CD4-positive, alpha-beta T cell treated with Interleukin-17A for 1 hour (primary cell): Measurements from ENCODE around the gene PTPRF.
"Not testable (repeated sequence)": the region's sequence is repeated elsewhere in the genome, so short reads cannot be mapped to it uniquely, and the experiment has no call there.

ENCODE experiments used
- DNase-seq: peaks from one replicate; pipeline ENCODE4 v3.0.0-alpha.2; 2020

Gene PTPRF

DNA sequence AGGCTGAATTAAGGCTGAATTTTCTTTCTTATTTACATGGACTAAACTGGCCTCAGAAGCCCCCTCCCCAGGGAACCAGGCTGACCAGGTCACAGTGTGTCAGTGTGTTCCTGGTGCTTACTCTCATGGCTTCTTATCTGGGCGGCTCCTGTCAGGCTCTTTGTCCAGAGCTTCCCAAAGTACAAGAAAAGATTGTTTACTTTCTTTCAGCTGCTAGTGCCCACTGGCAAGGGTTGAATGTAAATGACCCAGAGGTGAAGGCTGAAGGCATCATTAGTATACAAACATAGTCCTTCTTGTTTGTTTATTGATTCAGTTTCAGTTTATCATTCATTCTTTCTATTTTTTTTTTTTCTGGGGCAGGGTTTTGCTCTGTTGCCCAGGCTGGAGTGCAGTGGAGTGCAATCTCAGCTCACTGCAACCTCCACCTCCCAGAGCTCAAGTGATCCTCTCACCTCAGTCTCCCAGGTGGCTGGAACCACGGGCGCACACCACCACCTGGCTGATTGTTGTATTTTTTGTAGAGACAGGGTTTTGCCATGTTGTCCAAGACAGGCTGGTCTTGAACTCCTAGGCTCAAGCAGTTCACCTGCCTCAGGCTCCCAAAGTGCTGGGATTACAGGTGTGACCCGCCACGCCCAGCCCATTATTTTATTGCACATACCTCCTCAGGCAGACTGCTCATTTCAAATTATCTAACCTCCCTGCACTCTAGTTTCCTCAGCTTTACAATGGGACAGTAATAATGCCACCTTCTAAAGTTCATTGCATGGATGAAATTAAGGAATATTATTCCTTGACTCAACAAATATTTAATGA lies 109.5 kb downstream of the PTPRF start:
- DNase-seq: no peak

DNA sequence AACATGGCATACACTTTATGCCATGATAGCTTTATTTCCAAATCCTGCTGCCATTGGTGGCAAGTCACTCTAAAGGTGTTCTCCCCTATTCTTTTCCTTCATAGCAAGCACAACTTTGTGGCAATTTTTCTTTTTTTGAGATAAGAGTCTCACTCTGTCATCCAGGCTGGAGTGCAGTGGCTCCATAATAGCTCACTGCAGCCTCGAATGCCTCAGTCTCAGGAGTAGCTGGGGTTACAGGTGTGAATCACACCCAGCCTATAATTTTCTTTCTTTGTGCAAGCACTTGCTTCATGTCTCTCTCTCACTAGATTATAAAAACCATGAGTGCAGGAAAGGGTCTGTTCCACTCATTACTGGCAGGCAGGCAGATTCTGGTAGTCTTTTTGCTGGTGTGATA lies 113.9 kb downstream of the PTPRF start:
- no peak for DNase-seq

DNA sequence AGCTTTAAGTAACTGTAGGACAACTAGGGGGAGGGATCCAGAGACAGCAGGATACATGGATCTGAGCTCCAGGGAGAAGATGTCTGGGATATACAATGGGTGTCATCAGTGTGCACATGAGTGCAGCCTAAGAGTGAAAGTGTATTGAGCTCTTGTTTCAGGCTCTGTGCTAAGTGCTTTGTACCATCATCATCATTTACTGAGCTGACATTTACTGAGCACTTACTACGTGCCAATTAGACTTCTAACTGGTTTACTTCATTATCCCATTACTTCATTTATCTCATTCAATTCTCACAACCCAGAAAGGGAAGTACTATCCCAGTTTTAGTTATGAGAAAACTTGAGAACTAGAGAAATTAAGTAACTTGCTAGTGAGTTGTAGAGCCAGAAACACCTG lies 114.8 kb downstream of the PTPRF start:
- no peak for DNase-seq

DNA sequence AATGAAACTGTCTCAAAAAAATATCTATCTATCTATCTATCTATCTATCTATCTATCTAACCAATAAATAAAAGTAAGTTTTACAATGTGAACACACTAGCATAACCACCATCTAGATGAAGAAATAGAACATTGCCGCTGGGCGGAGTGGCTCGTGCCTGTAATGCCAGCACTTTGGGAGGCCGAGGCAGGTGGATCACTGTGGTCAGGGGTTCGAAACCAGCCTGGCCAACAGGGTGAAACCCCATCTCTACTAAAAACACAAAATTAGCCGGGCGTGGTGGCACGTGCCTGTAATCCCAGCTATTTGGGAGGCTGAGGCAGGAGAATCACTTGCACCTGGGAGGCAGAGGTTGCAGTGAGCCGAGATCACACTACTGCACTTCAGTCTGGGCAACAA lies 116.6 kb downstream of the PTPRF start:
- DNase-seq: not testable (repeated sequence)

DNA sequence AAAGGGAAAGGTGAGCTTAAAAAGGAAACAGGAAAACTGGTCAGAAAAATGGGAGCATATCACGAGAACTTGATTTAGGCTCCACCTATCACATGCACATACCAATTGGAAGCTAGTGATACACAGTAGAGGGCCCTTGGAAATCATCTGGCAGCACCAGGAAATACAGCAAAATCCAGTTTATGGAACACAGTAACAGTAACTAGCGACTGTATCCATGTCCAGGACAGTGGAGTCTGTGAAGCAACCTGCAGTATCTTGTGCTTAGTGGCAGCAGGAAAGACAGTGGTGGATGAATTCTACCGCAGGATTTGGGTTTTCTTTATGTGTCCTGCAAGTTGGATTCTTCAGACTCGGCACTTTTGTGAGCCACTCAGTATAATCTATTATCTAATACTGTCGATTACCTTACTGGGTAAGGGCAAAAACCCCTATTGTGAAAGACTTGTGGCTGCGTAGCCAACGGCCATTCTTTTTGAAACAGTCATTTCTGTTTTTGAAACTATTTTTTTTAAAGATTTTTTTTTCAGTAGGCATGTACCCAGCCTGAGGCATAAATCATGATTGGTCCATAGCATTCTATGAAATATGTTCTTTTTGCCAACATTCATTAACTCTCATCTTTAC lies 117.7 kb downstream of the PTPRF start:
- no peak for DNase-seq

DNA sequence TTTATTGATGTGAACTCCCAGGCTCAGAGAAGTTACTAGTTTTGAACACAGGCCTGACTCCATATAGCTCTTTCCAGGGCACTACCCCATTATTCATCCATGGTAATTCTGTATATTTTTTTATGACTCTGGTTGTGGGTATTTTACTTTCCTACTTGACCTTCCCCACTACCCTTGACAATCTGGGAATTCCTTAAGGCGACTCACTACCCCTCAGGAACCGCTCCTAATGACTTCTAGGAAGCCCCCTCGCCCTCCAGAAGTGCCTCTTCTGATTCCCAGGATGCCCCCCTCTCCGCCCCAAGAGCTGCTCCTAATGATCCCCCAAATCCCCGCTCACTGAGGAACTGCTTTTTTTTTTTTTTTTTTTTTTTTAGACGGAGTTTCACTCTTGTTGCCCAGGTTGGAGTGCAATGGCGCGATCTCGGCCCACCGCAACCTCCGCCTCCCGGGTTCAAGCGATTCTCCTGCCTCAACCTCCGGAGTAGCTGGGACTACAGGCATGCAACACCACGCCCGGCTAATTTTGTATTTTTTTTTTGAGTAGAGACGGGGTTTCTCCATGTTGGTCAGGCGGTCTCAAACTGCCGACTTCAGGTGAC lies 118.3 kb downstream of the PTPRF start:
- DNase-seq: no peak

DNA sequence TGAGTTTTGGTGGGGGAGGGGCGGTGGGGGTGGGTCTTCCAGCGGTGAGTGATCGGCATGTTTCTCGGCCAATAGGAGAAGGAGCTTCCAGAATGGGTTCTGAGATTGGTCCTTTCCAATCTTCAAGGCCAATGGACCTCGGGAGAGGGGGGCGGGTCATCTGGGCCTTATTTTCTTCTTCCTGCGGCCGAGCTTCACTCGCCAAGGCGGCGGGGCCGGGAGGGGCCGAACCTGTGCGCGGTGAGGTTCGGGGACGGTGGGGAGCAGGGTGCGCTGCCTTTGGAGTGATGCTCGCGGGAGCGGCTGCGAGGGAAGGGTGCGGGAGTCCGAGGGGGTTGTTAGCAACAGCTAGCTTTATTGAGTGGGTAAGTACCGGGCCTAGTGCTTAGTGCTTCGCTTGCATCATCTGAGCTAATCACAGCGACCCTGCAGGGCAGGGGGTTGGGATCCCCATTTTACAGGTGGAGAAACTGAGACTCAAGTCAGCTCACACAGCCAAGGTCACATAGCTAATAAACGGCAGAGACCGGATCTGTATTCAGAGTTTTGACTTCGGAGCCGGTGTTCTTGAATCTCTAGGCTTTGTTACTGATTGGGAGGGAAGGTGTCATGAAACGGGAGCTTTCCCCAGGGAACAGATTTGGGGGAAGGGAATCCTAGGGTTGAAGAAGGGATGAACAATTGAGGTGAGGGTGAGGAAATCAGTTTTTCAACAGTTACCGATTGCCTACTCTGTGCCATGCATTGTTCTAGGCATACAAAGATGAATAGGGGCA lies 119.8 kb downstream of the PTPRF start:
- peak; percentile 95 for DNase-seq

DNA sequence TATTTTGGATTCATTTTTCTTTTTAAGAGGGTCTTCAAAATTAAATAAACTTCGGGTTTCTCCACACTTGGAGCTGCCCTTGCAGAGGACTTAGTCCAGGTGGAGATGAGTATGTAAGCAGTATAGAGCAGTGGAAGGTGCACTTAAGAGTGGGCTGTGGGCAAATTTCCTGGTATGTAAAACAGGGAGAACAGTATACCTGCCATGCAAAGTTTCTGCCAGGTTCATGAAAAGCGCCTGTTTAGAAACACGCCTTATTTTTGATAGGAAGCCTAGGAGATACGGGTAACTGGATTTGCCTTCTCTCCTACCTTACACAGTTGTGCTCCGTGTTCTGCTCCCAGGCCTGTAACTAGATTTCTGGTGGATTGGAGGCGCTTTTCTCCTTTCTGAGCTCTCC lies 120.5 kb downstream of the PTPRF start:
- no peak for DNase-seq

DNA sequence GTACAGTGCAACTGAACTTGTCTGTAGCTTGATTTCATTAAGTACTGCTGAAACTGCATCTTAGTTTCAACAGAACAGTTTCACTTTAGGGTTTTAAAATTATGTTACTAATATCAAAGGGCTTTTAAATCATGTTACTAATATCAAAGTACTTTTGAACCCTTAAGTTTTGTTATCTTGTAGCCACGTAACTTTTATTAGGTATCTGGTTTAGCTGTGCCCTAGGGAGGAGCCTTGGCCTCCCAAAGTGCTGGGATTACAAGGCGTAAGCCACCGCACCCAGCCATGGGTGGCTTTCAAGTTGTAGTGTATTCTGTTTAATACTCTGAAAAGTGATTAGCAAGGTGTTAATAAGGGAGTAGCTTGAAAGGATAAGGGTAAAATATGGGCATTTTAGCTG lies 121.2 kb downstream of the PTPRF start:
- no peak for DNase-seq

DNA sequence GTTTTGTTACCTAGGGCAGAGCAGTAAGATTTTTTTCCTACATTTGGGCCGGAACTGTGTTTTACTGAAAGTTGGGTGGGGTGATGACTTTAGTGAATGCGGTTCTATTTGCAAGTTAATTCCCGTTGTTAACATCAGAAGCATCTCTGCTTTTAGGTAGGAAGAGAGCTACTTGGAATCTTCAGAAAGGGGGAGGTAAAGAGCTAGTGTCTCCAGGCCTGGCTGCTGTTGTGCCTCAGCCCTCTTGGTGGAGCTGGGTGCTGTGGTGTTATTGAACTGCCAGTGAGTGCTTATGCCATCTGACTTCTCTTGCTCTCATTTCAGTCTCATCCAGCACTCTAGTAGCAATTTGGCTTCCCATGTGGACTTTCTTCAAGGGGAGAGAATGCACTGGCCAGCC lies 122.7 kb downstream of the PTPRF start:
- DNase-seq: no peak

DNA sequence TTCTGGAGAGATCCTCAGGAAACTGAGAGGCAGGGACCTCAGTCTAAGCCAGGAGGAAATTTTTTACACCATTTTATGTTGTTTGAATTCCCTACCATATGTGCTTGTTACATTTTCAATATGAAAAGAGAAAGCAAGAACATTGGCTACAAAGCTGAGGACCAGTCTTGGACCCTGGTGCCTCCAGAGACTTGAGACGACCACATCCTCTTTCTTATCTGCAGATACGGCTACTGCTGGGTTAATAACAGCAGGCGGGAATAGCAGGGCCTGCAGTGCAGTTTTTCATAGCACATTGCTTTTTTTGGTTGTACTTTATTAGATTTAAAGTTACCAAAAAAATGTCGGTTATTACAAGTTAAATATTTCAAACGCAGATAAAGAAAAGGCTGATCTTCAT lies 123.2 kb downstream of the PTPRF start:
- DNase-seq: no peak

DNA sequence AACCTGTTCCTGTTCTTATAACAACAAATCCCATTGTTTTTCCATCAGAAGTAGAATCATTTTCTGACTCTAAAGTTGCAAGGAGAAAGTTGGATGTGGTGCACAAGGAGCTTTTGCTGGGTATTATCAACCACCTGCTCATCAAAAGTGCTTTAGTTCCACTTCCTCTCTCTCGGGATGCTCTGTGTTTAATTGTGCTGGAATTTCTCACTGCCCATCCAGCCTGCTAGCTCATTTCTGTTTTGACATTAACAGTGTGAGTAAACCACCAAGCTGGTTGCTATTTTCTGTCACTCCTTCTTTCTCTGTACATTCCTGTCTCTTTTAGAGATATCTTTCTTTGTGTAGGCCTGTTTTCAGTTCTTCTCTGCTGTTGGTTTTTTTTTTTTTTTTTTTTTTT lies 125.3 kb downstream of the PTPRF start:
- no peak for DNase-seq

DNA sequence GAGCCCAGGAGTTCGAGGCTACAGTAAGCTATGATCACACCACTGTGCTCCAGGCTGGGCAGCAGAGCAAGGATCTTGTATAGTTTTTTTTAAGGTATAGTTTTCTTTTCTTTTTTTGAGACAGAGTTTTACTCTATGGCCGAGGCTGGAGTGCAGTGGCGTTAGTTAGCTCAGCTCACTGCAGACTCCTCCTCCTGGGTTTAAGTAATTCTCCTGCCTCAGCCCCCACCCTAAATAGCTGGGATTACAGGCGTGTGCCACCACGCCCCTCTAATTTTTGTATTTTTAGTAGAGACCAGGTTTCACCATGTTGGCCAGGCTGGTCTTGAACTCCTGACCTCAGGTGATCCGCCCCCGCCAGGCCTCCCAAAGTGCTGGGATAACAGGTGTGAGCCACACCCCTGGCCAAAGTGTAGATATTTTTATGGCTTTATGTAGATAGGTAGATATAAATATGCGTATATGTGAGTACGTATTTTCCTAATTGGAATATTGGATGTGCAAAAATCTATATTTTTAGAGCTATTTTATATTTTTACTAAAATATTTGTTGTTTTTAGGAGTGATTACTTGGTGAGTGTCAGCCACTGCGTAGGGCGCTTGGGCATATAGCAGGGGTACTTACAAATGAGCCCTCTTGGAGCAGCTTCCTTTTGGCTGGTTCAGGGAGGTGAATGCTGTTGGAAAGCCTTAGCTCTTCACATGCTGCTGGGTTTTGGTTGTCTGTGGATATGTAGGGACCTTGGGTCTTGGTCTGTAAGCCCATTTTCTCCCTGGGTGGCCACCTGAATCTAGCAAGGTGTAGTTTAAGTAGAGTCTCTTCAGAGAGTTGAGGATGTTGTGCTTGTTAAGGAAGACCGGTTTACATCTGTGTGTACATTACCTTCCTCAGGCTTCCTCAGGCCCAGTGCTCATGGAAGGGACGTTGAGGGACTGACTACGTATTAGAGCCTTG lies 128.8 kb downstream of the PTPRF start:
- DNase-seq: no peak

DNA sequence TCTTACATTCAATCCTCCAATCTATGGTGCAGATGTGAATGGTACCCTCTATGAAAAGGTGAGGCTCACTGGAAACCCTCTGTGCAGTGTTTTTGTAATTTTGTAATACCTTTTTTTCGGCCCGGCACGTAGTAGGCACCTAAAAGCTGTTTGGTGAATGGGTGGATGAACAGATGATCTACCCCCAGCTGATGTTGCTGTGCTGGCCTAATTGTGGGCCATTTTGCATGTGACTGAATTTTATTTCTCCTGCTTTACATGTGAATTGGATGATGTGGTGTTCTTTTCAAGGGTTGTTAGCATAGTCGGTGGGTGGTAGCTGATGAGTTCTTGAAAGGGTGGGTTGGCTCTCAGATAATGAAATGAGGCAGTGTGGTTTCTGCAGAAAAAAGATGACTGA lies 129.7 kb downstream of the PTPRF start:
- no peak for DNase-seq

DNA sequence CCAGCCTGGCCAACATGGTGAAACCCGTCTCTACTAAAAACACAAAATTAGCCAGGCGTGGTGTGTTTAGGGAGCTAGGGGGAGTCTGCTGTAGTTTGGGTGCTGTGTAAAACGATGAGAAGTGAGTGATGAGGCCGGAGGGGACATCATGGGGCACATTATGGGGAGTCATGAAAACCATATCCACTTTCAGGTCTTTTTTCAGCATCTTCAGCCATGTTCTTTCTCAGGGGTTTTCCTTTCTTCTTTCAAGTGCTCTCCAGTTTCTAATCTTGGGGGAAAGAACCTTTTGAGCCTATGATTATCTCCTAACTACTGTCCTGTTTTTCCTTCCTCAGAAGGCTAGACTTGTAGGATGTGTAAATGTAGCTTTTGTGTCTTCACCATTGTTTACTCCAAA lies 133.7 kb downstream of the PTPRF start:
- no peak for DNase-seq

DNA sequence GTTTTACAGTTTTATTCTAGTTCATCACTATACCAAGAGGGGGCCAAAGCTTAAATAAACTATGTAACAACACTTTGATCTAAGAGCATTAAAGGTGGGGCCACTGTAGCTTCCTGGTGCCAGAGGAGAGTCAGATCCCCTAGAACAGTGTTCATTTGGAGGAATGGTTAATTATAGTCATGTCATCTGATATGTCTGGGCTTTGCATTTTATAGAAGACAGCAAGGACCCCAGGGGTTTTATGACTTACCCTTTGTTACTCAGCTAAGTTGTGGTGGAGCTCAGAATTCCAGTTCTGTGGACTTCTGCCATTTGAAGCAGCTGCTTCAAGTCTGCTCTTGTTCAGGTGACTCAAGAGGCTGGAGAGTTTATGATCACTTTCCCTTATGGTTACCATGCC lies 135.9 kb downstream of the PTPRF start:
- no peak for DNase-seq

DNA sequence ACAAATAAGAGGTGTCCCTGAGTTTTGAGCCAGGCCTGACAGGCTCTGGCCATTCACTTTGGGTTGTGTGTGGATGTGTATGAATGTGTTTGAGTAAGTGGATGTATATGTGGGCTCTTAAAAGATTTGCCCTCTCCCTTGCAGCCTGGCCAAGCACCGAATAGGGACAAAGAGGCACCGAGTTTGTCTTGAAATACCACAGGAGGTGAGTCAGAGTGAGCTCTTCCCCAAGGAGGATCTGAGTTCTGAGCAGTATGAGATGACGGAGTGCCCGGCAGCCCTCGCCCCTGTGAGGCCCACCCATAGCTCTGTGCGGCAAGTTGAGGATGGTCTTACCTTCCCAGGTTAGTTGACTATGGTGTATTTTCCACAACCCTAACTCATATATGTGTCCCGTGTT lies 138.3 kb downstream of the PTPRF start:
- DNase-seq: no peak

DNA sequence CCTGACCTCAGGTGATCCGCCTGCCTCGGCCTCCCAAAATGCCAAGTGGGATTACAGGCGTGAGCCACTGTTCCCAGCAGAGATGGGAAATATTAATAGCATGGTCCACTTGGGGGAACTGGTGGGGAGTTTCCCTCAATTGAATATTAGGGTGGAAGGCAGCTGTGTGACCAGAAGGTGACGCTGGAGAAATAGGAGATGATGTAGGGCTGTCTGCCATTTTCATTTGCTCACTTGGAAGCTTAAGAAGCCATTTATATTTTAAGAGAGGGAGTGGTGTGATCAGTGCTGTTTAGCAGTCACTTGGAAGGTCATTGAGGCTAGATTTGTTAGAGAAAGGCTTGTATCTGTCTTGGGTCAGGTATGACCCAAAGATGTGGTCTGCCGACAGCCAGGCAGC lies 139.2 kb downstream of the PTPRF start:
- DNase-seq: no peak

DNA sequence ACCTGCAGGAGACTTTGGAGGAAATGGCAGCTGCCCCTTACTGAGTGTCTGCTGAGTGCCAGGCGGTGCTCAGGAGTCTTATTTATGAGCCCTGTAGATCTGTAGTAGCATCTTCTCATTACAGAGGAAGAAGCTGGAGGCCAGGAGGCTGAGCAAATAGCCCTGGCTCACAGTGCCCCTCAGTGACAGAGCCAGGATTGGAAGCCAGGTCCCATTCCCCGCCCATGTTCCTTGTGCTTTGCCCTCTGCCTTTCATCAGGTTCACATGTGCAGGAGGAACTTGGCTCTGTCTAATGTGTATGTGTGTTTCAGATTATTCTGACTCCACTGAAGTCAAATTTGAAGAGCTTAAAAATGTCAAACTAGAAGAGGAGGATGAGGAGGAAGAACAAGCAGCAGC lies 140.5 kb downstream of the PTPRF start:
- DNase-seq: no peak

DNA sequence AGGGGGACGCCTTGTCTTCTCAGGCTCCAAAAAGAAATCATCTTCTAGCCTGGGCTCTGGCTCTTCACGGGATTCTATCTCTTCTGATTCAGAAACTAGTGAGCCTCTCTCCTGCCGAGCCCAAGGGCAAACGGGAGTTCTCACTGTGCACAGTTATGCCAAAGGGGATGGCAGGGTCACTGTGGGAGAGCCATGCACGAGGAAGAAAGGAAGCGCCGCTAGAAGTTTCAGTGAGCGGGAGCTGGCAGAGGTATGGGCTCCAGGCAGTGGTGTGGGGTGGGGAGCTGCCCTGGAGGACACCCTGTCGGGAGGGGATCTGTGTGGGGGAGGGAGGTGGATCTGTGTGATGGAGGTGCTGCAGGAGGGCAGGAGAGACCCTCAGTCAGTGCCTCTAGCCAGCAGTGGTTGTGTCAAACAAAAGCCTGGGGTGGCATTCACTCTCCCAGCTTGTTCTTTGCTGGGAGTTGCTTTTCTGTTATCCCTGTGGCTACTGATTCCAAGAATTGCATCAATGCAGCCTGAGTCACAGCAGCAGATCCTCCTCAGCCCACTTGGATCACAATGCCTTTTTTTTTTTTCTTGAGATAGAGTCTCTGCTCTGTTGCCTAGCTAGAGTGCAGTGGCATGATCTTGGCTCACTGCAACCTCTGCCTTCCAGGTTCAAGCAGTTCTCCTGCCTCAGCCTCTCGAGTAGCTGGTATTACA lies 141.1 kb downstream of the PTPRF start:
- no peak for DNase-seq

DNA sequence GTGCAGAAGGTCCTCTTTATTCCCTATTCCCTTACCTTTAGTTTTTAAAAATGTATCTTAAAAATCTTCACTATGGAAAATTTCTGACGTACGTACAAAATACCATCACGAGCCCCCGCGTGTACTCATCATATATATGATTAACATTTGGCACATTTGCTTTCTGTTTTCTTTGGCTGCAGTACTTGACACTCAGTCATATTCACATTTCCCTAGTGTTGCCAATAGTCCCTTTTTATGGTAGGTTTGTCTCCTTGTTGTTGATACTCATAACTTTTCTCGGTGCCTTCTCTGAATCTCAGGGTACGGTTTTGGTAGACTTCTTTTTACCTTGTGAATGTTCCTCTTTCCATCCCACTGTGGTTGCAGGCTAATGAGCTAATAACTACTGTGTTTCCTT lies 142.6 kb downstream of the PTPRF start:
- DNase-seq: no peak
